Hepatocyte (in vitro differentiated cells): ENCODE measurements around the gene SLC6A17.
A peak's percentile ranks its signal among the peaks of the same experiment; 100 is the strongest.

Source experiments
- EZH2 ChIP-seq: fragments of 200-600 bp; sonication (generic); IDR thresholded peaks from 2 replicates; pipeline ENCODE4 v1.6.1; 2016; ENCODE audit warnings: antibody characterized with exemption, mild to moderate bottlenecking, borderline replicate concordance
- EZH2phosphoT487 ChIP-seq: fragments of 200-600 bp; sonication (generic); IDR thresholded peaks from one replicate; pipeline ENCODE4 v1.6.1; 2018; ENCODE audit warnings: antibody characterized with exemption, mild to moderate bottlenecking, low read depth, moderate library complexity; ENCODE audit not compliant: unreplicated experiment, severe bottlenecking
- TF ChIP-seq, protein P1 (sequence below): fragments of 200-600 bp; sonication (generic); IDR thresholded peaks from 2 replicates; pipeline ENCODE4 v1.5.1; 2016; ENCODE audit warnings: antibody characterized with exemption, mild to moderate bottlenecking; ENCODE audit not compliant: poor library complexity

DNA sequence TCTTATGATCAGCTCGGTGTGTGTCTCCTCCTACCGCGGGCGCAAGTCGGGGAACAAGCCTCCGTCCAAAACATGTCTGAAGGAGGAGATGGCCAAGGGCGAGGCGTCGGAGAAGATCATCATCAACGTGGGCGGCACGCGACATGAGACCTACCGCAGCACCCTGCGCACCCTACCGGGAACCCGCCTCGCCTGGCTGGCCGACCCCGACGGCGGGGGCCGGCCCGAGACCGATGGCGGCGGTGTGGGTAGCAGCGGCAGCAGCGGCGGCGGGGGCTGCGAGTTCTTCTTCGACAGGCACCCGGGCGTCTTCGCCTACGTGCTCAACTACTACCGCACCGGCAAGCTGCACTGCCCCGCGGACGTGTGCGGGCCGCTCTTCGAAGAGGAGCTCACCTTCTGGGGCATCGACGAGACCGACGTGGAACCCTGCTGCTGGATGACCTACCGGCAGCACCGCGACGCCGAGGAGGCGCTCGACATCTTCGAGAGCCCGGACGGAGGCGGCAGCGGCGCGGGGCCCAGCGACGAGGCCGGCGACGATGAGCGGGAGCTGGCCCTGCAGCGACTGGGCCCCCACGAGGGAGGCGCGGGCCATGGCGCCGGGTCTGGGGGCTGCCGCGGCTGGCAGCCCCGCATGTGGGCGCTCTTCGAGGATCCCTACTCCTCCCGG lies 61.3 kb downstream of the SLC6A17 start:
- TF ChIP-seq, protein P1, sequence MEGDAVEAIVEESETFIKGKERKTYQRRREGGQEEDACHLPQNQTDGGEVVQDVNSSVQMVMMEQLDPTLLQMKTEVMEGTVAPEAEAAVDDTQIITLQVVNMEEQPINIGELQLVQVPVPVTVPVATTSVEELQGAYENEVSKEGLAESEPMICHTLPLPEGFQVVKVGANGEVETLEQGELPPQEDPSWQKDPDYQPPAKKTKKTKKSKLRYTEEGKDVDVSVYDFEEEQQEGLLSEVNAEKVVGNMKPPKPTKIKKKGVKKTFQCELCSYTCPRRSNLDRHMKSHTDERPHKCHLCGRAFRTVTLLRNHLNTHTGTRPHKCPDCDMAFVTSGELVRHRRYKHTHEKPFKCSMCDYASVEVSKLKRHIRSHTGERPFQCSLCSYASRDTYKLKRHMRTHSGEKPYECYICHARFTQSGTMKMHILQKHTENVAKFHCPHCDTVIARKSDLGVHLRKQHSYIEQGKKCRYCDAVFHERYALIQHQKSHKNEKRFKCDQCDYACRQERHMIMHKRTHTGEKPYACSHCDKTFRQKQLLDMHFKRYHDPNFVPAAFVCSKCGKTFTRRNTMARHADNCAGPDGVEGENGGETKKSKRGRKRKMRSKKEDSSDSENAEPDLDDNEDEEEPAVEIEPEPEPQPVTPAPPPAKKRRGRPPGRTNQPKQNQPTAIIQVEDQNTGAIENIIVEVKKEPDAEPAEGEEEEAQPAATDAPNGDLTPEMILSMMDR = no peak
- TF ChIP-seq EZH2 (peak; percentile 60), EZH2phosphoT487 (peak; percentile 33)
